Measurements from ENCODE around the gene XPO4.

GRCh38 chr13:20776751-20777150 lies 125.8 kb downstream of the XPO4 start:
- TF ChIP-seq CTCF (IDR thresholded peaks at IDR 0.05): no peak
- no peak for TF ChIP-seq POLR2A (IDR thresholded peaks at IDR 0.05)
